ENCODE results near the gene KRT25. TPM values are rescaled to one million over a fixed set of nuclear protein-coding genes. Genes with fewer than 3 reads are reported as not detected.

The KRT25 gene
- total RNA-seq, 6 experiments from 2014 or later, result not detected

DNA sequence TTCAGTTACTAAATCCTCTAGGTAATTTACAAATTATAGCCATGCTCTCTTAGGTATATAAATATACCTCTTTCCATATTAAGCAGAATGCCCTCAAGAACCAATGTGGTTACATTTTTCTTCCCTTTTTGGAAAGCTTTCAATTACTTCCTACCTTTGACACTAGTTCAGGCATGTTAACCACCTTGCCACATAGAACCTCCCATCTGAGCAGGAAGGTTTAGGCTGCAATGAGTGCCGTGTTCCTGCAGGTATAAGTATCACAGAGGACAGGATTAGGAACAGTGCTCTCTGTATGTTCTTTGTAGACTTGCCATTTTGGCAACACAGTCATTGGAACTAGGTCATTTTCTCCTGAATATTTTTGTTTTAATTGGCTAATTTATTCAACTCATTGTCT, 20.1 kb downstream of the KRT25 start:
- Mint-ChIP-seq H3K9me3 (no peaks in the 10 kb centered on the region), H3K4me3 (no peak overlapping the region), H3K36me3 (ENCODE audit: low read depth) (no peaks in the 10 kb centered on the region), H3K27ac (no peak overlapping the region), H3K27me3 (ENCODE audit: insufficient read depth) (peaks cover 15% of the 10 kb centered on the region), H3K4me1 (ENCODE audit: low read depth) (no peaks in the 10 kb centered on the region)
- no peak for DNase-seq
- TF ChIP-seq, protein P1, sequence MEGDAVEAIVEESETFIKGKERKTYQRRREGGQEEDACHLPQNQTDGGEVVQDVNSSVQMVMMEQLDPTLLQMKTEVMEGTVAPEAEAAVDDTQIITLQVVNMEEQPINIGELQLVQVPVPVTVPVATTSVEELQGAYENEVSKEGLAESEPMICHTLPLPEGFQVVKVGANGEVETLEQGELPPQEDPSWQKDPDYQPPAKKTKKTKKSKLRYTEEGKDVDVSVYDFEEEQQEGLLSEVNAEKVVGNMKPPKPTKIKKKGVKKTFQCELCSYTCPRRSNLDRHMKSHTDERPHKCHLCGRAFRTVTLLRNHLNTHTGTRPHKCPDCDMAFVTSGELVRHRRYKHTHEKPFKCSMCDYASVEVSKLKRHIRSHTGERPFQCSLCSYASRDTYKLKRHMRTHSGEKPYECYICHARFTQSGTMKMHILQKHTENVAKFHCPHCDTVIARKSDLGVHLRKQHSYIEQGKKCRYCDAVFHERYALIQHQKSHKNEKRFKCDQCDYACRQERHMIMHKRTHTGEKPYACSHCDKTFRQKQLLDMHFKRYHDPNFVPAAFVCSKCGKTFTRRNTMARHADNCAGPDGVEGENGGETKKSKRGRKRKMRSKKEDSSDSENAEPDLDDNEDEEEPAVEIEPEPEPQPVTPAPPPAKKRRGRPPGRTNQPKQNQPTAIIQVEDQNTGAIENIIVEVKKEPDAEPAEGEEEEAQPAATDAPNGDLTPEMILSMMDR (IDR thresholded peaks at IDR 0.05), result no peak

DNA sequence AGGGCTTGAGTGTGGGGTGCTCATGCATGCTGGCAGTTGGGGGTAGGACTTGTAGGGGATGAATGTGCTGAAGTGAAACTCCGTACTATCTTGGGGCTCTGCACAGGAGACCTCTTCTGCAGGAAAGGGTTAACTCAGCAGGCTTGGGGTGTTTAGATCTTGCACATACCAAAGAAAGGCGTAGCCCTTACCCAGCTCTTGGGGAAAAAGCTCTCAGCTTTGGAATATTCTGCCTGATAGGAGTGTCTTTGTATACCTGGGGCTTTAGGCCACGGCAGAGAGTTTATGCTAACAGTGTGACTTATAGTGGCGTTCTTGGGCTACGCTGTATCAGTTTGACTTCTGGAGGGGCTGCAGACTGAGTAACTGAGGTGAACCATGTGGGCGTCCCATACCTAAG, 21.1 kb downstream of the KRT25 start:
- DNase-seq, result no peak
- TF ChIP-seq, protein P1 (IDR thresholded peaks at IDR 0.05), result no peak
- Mint-ChIP-seq H3K9me3 (no peaks in the 10 kb centered on the region), H3K27ac (no peak overlapping the region), H3K4me1 (ENCODE audit: low read depth) (no peaks in the 10 kb centered on the region), H3K36me3 (ENCODE audit: low read depth) (no peaks in the 10 kb centered on the region), H3K27me3 (ENCODE audit: insufficient read depth) (peaks cover 14% of the 10 kb centered on the region), H3K4me3 (no peak overlapping the region)

DNA sequence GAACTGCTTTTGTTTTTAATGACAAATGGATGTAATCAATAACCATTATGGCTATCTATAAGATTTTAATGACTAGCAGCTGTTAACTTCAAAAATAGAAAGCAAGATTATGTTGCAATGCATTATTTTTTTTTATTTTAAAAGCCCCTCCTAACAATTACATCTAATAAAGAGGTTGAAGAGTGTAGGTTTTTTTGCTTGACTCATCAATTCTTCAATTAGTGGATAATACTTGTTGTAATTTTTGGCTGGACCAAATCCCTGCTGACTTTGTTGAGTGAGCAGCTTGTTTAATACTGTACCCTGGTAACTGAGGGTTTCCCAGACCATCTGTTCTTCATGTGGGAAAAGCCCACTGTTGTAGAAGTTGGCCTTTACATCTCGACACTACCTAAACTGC, 24.2 kb downstream of the KRT25 start:
- TF ChIP-seq, protein P1 (IDR thresholded peaks at IDR 0.05), result no peak
- H3K4me3 Mint-ChIP-seq, result no peak overlapping the region
- no peak for DNase-seq
- H3K27ac Mint-ChIP-seq, result no peak overlapping the region
- no peaks in the 10 kb centered on the region for H3K9me3 Mint-ChIP-seq
- peaks cover 5% of the 10 kb centered on the region for H3K4me1 Mint-ChIP-seq (ENCODE audit: low read depth)
- no peaks in the 10 kb centered on the region for H3K36me3 Mint-ChIP-seq (ENCODE audit: low read depth)
- H3K27me3 Mint-ChIP-seq (ENCODE audit: insufficient read depth), result peaks cover 13% of the 10 kb centered on the region; the same call in 1 of the 2 replicates

DNA sequence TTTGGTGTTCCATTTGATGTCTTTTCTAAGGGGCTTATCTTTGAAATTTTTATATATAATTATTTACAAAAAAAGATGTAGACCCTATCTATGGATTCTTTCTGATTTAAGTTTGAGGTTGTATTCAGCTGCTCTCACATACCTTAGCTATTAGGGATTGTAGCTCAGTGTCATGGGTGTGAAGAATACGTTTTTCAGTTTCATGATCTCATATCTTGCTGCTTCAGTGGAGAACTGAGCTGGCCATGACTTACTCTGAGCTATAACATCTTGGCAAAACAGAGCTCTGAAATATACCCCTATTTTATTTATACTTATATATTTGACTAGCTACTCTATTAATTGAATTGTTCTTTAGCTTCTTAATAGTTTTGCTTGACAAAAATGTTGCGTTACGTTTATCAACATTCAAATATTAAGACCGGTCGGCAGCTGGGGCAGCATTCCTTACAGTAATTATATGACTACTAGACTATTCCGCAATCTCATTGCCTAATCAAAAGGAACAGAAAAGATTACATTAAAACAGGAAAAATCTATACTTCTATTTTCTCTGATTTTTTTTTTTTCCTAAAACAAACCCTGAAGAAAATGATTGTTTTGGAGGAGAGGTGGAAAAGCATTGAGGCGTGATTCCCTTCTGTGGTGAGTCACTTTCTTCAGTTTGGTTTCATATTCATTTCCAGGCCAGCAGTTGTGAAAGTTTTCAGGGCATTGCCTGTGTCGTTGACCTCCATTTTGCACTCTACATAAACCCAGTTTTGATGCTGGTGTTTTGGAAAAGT, 27.5 kb downstream of the KRT25 start:
- peaks cover 5% of the 10 kb centered on the region for H3K4me1 Mint-ChIP-seq (ENCODE audit: low read depth)
- no peak for DNase-seq
- H3K27ac Mint-ChIP-seq, result no peak overlapping the region
- no peaks in the 10 kb centered on the region for H3K9me3 Mint-ChIP-seq
- no peak overlapping the region for H3K4me3 Mint-ChIP-seq
- no peaks in the 10 kb centered on the region for H3K36me3 Mint-ChIP-seq (ENCODE audit: low read depth)
- H3K27me3 Mint-ChIP-seq (ENCODE audit: insufficient read depth), result peaks cover 20% of the 10 kb centered on the region; the same call in 1 of the 2 replicates
- TF ChIP-seq, protein P1 (IDR thresholded peaks at IDR 0.05), result no peak

GRCh38 chr17:40726919-40727318, 28.2 kb downstream of the KRT25 start:
- TF ChIP-seq, protein P1 (IDR thresholded peaks at IDR 0.05), result peak; percentile 63; the same call in 1 of the 2 replicates
- no peaks in the 10 kb centered on the region for H3K36me3 Mint-ChIP-seq (ENCODE audit: low read depth)
- H3K4me1 Mint-ChIP-seq (ENCODE audit: low read depth), result peaks cover 9% of the 10 kb centered on the region
- no peaks in the 10 kb centered on the region for H3K9me3 Mint-ChIP-seq
- DNase-seq, result no peak
- H3K27ac Mint-ChIP-seq, result no peak overlapping the region
- peaks cover 20% of the 10 kb centered on the region; the same call in 1 of the 2 replicates for H3K27me3 Mint-ChIP-seq (ENCODE audit: insufficient read depth)
- H3K4me3 Mint-ChIP-seq, result no peak overlapping the region

All from HFFc6 (cell line).